Spleen (tissue), 7 donors: ENCODE results near the gene HECW1.

Experiments
- POLR2AphosphoS5 ChIP-seq, 3 donors: sonication (generic); formaldehyde crosslinking; IDR thresholded peaks; one replicate each; pipeline ENCODE4 v1.5.1; 2017; ENCODE audit warnings: antibody characterized with exemption in 3 of 3
- TF ChIP-seq, protein P1 (sequence below), 11 experiments: fragments of 200-600 bp in 7 of 11; fragments of 450-650 bp in 4 of 11; sonication (generic) in 4 of 11; IDR thresholded peaks in 8 of 11; conservative IDR thresholded peaks in 3 of 11; 1 replicate in 7 of 11; 2 replicates in 4 of 11; pipeline versions ENCODE4 v1.4.0 to v1.8.0; 2016 to 2021; ENCODE audit warnings: antibody characterized with exemption in 11 of 11, inconsistent platforms in 4 of 11, mild to moderate bottlenecking in 1 of 11
- donor health status: DM: no; HTN: no; CAD: no; lungs with moderate emphysema.
- donor health status: DM: no; HTN: no; CAD: no.
- donor health status: DM: no; HTN: no; CAD: no.

DNA sequence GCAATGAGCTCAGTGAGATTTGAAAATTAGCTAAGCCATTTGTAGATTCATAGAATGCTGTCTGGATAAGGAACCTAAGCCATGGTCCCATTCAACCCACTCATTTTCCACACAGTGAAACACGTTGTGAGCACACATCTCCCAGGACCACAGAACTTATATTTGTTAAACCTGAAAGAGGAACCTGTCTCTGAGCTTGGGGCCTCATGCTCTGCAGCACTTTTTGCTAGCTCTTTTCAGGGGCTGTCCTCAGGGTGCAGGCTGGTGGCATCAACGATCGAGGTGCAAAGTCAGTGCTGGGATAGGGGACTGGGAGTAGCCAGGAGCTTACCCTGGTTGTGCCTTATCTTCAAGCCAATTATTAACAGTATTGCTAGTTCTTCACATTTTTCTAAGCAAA lies 11.9 kb downstream of the HECW1 start:
- TF ChIP-seq POLR2AphosphoS5 (IDR thresholded peaks at IDR 0.05): no peak
- TF ChIP-seq, protein P1, sequence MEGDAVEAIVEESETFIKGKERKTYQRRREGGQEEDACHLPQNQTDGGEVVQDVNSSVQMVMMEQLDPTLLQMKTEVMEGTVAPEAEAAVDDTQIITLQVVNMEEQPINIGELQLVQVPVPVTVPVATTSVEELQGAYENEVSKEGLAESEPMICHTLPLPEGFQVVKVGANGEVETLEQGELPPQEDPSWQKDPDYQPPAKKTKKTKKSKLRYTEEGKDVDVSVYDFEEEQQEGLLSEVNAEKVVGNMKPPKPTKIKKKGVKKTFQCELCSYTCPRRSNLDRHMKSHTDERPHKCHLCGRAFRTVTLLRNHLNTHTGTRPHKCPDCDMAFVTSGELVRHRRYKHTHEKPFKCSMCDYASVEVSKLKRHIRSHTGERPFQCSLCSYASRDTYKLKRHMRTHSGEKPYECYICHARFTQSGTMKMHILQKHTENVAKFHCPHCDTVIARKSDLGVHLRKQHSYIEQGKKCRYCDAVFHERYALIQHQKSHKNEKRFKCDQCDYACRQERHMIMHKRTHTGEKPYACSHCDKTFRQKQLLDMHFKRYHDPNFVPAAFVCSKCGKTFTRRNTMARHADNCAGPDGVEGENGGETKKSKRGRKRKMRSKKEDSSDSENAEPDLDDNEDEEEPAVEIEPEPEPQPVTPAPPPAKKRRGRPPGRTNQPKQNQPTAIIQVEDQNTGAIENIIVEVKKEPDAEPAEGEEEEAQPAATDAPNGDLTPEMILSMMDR (IDR thresholded peaks at IDR 0.05 in 8 of 11, conservative IDR thresholded peaks at IDR 0.05 in 3 of 11): no peak
